ENCODE results near the gene ELOVL2.

- no peak for TF ChIP-seq CTCF (IDR thresholded peaks at IDR 0.05)
- TF ChIP-seq EZH2 (IDR thresholded peaks at IDR 0.05; ENCODE audit: borderline replicate concordance, insufficient read depth, low read depth, low read length, poor library complexity, severe bottlenecking): no peak
These were observed 4.0 kb downstream of the ELOVL2 start for GRCh38 chr6:11040134-11040533.

All from B cell (primary cell).